Measurements from ENCODE around the gene IRAK1BP1.
"Not testable (repeated sequence)": the region's sequence is repeated elsewhere in the genome, so short reads cannot be mapped to it uniquely, and the experiment has no call there.

IRAK1BP1 gene

DNA sequence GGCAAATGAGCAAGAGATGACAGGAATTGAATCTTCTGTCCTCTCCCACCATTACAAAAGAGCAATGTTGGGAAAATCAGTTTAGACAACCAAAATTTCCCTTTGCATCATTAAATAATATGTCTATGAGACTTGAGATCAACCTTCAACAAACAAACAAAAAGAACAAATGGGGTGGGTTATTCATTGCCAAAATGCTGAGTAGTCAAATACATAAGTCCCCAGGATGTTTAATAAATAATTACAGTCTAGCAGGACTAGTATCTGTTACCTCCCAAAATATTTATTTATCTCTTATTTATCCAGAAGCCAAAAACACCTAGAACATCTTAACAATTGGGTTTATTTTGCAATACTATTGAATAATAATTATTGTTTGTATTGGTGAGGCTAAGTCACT, 16.2 kb upstream of the IRAK1BP1 start:
- TF ChIP-seq, protein P1, sequence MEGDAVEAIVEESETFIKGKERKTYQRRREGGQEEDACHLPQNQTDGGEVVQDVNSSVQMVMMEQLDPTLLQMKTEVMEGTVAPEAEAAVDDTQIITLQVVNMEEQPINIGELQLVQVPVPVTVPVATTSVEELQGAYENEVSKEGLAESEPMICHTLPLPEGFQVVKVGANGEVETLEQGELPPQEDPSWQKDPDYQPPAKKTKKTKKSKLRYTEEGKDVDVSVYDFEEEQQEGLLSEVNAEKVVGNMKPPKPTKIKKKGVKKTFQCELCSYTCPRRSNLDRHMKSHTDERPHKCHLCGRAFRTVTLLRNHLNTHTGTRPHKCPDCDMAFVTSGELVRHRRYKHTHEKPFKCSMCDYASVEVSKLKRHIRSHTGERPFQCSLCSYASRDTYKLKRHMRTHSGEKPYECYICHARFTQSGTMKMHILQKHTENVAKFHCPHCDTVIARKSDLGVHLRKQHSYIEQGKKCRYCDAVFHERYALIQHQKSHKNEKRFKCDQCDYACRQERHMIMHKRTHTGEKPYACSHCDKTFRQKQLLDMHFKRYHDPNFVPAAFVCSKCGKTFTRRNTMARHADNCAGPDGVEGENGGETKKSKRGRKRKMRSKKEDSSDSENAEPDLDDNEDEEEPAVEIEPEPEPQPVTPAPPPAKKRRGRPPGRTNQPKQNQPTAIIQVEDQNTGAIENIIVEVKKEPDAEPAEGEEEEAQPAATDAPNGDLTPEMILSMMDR (IDR thresholded peaks at IDR 0.05; ENCODE audit: low read length, missing control alignments), result no peak
- no peak overlapping the region for H3K4me3 ChIP-seq (replicated peaks; ENCODE audit: low read depth, low read length)
- no peak for DNase-seq (ENCODE audit: low read depth)

DNA sequence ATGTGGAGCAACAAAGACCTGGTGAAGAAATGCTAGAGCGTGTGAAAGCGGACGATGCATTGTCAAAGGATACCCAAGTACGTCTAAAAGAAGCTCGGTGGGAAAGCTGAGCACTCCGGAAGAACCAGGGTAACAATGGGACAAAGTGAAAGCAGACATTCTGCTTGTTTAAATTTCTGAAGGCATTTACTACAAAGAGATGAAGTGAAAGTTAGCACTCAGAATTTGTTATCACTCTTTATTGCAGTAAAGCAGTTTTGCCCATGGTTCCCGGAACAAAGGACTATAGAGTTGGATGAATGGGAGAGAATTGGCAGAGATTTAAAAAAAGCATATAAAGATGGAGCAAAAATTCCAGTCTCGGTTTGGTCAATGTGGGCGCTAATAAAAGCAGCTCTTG, 12.8 kb upstream of the IRAK1BP1 start:
- DNase-seq (ENCODE audit: low read depth), result no peak
- no peak overlapping the region for H3K4me3 ChIP-seq (replicated peaks; ENCODE audit: low read depth, low read length)
- TF ChIP-seq, protein P1 (IDR thresholded peaks at IDR 0.05; ENCODE audit: low read length, missing control alignments), result no peak

DNA sequence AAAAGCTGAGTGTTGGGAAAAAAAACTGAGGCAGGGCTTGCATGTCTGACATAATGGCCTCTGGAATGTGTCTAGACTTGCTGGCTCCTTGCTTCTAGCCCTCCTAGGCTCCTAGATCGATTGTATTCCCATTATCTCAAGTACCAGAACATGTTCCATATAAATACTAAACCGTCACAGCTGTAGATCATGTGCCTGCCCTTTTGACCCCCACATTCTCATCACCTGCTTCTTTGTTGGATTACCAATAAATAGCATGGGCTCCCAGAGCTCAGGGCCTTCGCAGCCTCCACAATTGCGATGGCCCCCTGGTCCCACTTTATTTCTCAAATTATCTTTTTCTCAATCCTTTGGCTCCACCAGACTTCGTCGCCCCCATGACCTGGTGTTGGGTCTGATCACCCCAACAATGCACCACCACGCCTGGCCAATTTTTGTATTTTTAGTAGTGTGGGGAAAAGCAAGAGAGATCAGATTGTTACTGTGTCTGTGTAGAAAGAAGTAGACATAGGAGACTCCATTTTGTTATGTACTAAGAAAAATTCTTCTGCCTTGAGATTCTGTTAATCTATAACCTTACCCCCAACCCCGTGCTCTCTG, 8.9 kb upstream of the IRAK1BP1 start:
- not testable (repeated sequence) for DNase-seq (ENCODE audit: low read depth); H3K4me3 ChIP-seq (replicated peaks; ENCODE audit: low read depth, low read length)

DNA sequence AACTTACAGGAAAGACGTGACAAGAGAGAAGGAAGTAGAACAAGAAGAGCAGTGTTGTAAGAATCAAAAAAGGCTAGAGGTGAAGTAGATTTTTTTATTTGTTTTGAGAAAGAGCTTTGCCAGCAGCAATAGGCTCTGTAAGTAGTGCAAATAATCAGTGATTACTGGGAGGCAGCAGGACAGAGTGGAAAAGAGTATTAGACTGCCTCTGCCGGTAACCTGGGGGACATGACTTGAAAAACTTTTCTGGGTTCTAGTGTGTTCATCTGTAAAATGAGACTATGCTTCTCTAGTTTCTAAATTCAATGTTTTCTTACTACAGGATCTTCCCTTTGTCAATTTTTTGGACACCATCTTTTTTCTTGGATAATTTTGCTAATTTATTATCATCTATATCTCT, 5.8 kb upstream of the IRAK1BP1 start:
- no peak overlapping the region for H3K4me3 ChIP-seq (replicated peaks; ENCODE audit: low read depth, low read length)

DNA sequence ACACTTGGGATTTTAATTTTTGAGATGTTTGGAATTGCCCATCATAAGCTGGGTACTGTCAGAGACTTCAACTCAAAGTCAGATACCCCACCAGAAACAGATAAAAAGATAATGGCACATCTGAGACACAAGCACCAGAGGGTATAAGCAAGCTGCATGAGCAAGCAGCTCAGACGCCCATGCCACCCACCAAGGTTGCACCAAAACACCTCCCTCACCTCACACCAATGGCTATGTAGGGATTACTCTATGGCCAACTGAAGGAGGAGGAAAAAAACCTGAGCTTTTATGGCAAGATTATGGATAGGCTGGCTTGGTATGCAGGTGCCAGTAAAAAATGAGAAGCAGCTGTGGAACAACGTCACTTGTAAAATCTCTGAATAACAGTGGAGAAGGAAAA, 3.8 kb upstream of the IRAK1BP1 start:
- H3K4me3 ChIP-seq (replicated peaks; ENCODE audit: low read depth, low read length), result no peak overlapping the region
- TF ChIP-seq, protein P1 (IDR thresholded peaks at IDR 0.05; ENCODE audit: low read length, missing control alignments), result no peak
- DNase-seq (ENCODE audit: low read depth), result no peak

More for the DNA sequence above, 5.8 kb upstream of the IRAK1BP1 start:
- TF ChIP-seq, protein P1 (IDR thresholded peaks at IDR 0.05; ENCODE audit: low read length, missing control alignments), result no peak
- DNase-seq (ENCODE audit: low read depth), result no peak

DNA sequence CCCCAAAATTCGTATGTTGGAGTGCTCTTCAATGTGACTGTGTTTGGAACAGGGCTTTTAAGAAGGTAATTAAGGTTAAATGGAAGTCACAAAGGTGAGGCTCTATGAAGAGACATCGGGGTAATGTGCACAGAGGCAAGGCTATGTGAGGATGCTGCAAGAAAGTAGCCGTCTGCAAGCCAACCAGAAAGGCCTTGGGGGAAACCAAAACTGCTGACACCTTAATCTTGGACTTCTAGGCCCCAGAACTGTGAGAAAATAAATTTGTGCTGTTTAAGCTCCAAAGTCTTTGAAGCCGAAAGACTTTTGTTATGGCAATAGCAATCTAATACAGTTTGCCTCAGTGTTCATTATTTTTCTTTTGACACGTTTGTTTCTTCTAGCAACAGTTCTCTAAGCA, 2.4 kb upstream of the IRAK1BP1 start:
- TF ChIP-seq, protein P1 (IDR thresholded peaks at IDR 0.05; ENCODE audit: low read length, missing control alignments), result no peak
- no peak overlapping the region for H3K4me3 ChIP-seq (replicated peaks; ENCODE audit: low read depth, low read length)
- DNase-seq (ENCODE audit: low read depth), result no peak

DNA sequence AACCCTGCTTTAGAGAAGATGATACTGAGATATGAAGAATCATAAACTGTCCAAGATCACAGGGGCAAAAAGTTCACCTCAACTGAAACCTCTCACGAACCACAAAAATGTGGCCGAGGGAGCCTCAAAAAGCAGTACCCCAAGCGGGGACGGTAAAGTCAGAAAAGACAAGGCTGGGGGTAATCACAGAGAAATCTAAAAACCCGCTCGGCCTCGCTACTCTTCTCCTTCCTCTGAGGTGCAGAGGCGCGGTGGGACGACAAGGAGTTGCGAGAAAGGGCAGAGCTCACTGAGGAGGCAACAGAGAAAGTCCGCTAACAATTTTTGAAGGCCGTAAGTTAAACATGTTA, 356 bp upstream of the IRAK1BP1 start:
- TF ChIP-seq, protein P1 (IDR thresholded peaks at IDR 0.05; ENCODE audit: low read length, missing control alignments), result no peak
- DNase-seq (ENCODE audit: low read depth), result no peak

More for the DNA sequence above, 356 bp upstream of the IRAK1BP1 start:
- H3K4me3 ChIP-seq (replicated peaks; ENCODE audit: low read depth, low read length), result peak overlapping the region; percentile 95

Measured in fibroblast of pulmonary artery (primary cell).